Type B pancreatic cell (in vitro differentiated cells): ENCODE data around the gene C1orf87. TPM values are rescaled to one million over a fixed set of nuclear protein-coding genes. Genes with fewer than 3 reads are reported as not detected.

Experiments used
- DNase-seq: peaks from one replicate; pipeline ENCODE4 v3.0.0; 2021; ENCODE audit warnings: mixed read lengths; ENCODE audit not compliant: unreplicated experiment; ENCODE audit errors: extremely low spot score
- H3K27ac Mint-ChIP-seq: 2 replicates; pipeline ENCODE4 v1.8.0; 2021; ENCODE audit warnings: mild to moderate bottlenecking, mixed read lengths
- H3K27me3 Mint-ChIP-seq: 2 replicates; pipeline ENCODE4 v1.8.0; 2021; ENCODE audit warnings: mixed read lengths
- H3K36me3 Mint-ChIP-seq: 2 replicates; pipeline ENCODE4 v1.8.0; 2021; ENCODE audit warnings: mixed read lengths
- H3K4me1 Mint-ChIP-seq: one replicate; pipeline ENCODE4 v1.8.0; 2021; ENCODE audit warnings: mixed read lengths; ENCODE audit not compliant: unreplicated experiment
- H3K4me3 Mint-ChIP-seq: 2 replicates; pipeline ENCODE4 v1.8.0; 2021; ENCODE audit warnings: mild to moderate bottlenecking, mixed read lengths
- H3K9me3 Mint-ChIP-seq: 2 replicates; pipeline ENCODE4 v1.8.0; 2021; ENCODE audit warnings: mixed read lengths
- total RNA-seq: library from RNA; stranded (reverse); gene quantifications from 2 replicates; pipeline ENCODE4 v1.2.1, GENCODE V29; 2021; ENCODE audit warnings: low replicate concordance
- TF ChIP-seq, protein P1 (sequence below): fragments of 200-600 bp; sonication (generic); conservative IDR thresholded peaks from 2 replicates; pipeline ENCODE4 v1.5.0; 2021; ENCODE audit warnings: antibody characterized with exemption, mild to moderate bottlenecking

The C1orf87 gene
- total RNA-seq, 1 donor from 2014 or later: not detected

DNA sequence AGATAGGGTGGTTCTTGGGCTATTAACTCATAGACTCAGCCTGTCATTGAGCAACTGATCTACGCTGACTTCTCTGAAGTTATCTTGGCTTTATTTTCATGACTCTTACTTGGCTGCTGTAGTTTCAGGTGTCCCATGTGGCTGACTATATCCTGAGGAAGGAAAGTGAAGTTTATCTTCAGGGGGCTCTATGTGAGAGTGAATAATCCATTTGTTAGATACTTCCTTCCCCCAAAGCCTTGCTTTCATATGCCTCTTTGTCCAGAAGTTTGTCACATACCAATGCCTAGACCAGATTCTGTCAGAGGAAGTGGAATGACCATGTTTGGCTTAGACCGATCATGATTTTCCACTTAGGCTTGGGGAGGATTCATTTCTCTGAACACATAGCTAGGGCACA is 27.9 kb upstream of the C1orf87 start:
- DNase-seq: no peak
- Mint-ChIP-seq H3K4me3 (no peak overlapping the region), H3K27ac (no peak overlapping the region), H3K36me3 (no peaks in the 10 kb centered on the region), H3K4me1 (no peaks in the 10 kb centered on the region), H3K9me3 (no peaks in the 10 kb centered on the region), H3K27me3 (peaks cover 5% of the 10 kb centered on the region)
- TF ChIP-seq, protein P1, sequence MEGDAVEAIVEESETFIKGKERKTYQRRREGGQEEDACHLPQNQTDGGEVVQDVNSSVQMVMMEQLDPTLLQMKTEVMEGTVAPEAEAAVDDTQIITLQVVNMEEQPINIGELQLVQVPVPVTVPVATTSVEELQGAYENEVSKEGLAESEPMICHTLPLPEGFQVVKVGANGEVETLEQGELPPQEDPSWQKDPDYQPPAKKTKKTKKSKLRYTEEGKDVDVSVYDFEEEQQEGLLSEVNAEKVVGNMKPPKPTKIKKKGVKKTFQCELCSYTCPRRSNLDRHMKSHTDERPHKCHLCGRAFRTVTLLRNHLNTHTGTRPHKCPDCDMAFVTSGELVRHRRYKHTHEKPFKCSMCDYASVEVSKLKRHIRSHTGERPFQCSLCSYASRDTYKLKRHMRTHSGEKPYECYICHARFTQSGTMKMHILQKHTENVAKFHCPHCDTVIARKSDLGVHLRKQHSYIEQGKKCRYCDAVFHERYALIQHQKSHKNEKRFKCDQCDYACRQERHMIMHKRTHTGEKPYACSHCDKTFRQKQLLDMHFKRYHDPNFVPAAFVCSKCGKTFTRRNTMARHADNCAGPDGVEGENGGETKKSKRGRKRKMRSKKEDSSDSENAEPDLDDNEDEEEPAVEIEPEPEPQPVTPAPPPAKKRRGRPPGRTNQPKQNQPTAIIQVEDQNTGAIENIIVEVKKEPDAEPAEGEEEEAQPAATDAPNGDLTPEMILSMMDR: no peak

DNA sequence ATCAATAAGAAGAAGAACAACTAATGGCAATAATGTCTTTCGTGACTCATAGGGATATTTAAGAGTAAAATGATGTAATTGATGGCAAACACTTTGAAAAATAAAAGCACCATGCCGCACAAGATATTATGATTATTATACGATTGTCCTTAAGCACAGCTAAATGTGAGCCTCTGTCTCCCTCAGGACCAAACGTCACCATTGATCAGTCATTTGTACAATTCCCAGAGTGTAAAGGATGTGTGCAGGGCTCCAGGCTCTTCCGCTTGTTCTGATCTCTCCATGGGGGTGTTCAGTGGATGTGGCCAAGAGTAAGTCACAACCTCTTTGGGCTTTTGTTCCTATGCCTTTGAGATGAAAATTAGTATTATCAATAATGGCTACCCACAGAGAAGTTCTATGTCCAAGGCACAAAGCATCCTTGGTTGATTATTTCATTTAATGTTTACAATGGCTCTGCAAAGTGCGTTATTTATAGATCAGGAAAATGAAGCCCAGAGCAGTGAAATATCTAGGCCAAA is 17.7 kb upstream of the C1orf87 start:
- Mint-ChIP-seq H3K4me1 (no peaks in the 10 kb centered on the region), H3K9me3 (no peaks in the 10 kb centered on the region), H3K27me3 (peaks cover 11% of the 10 kb centered on the region), H3K36me3 (no peaks in the 10 kb centered on the region), H3K4me3 (no peak overlapping the region), H3K27ac (no peak overlapping the region)
- no peak for DNase-seq
- TF ChIP-seq, protein P1: no peak

DNA sequence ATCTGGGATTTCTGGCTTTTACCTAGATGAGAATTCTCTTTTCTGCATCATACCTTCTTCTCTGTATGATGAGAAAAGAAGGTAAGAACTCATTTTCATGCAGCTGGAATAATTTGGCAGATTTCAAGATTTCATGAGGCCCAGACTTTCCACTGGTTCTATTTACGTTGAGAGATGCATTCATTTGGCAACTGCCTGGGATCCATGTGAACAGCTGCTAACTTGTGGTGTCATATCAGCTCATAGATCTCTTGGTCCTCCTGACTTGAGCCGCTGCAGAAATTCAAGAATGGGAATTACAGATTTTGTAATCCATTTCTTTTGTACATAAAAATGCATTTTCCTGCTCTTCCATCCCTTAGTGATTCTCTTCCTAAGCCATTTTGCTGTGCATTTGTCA is 17.1 kb upstream of the C1orf87 start:
- H3K27me3 Mint-ChIP-seq: peaks cover 11% of the 10 kb centered on the region
- TF ChIP-seq, protein P1: no peak
- H3K27ac Mint-ChIP-seq: no peak overlapping the region
- no peaks in the 10 kb centered on the region for H3K36me3 Mint-ChIP-seq
- no peaks in the 10 kb centered on the region for H3K9me3 Mint-ChIP-seq
- DNase-seq: no peak
- no peak overlapping the region for H3K4me3 Mint-ChIP-seq
- no peaks in the 10 kb centered on the region for H3K4me1 Mint-ChIP-seq

DNA sequence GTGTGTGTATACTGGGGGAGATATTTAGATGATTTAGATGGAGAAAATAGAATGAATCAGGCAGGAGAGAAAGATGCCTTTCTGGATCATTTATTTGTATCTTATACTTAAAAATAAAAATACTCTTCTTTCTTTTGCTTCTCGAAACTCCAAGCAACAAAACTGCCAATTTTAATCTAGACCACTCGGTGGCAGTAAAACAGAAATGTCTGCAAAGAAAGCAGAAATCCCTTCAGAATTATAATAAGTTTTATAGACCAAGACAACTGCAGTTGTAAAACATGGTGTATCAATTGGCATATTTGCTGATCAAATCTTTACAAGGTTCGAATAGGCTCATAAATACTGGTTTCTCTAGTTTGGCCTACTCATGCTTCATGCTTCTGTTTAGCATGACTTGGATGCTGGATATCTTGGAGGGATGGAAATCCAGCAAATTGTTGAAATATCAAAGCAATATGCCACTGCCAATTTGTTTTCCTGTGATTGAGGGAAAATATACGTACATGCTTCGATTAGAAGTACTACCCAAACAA is 15.1 kb upstream of the C1orf87 start:
- peaks cover 13% of the 10 kb centered on the region for H3K27me3 Mint-ChIP-seq
- H3K9me3 Mint-ChIP-seq: no peaks in the 10 kb centered on the region
- H3K27ac Mint-ChIP-seq: no peak overlapping the region
- no peak overlapping the region for H3K4me3 Mint-ChIP-seq
- TF ChIP-seq, protein P1: peak; percentile 48
- no peaks in the 10 kb centered on the region for H3K4me1 Mint-ChIP-seq
- DNase-seq: no peak
- no peaks in the 10 kb centered on the region for H3K36me3 Mint-ChIP-seq

DNA sequence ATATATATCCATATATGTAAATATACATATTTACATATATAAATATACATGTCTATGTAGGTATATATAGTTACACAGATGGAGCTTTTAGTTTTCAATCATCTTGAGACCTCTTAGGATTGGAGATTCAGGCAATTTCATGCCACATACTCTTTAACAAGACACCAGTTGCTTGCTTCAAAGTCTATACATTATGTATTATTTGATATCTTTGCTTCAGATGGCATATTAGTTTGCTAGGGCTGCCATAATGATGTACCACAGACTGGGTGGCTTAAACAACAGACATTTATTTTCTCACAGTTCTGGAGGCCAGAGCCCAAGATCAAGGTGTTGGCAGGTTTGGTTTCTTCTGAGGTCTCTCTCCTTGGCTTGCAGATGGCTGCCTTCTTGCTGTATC is 14.1 kb upstream of the C1orf87 start:
- TF ChIP-seq, protein P1: no peak
- no peaks in the 10 kb centered on the region for H3K4me1 Mint-ChIP-seq
- no peak for DNase-seq
- H3K4me3 Mint-ChIP-seq: no peak overlapping the region
- no peaks in the 10 kb centered on the region for H3K9me3 Mint-ChIP-seq
- peaks cover 13% of the 10 kb centered on the region for H3K27me3 Mint-ChIP-seq
- H3K27ac Mint-ChIP-seq: no peak overlapping the region
- H3K36me3 Mint-ChIP-seq: no peaks in the 10 kb centered on the region

DNA sequence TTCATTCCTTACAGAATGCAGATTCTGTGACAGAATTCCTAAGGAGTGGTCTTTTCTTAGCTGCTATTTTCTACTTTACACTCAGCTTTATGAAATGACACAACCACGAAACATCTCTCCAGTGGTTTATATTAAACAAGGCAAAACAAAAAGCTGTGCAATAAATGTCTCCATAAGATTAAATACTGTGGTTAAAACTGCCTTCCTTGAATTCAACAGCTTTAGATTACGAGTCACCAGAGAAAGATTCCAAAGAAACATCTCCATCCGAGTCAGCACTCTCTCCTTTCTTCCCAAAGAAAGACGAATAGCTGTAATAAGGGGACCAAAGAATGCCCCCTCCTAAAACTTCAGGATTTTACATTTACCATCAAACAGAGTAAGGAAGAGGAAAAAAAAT is 4.6 kb upstream of the C1orf87 start:
- DNase-seq: no peak
- H3K27ac Mint-ChIP-seq: no peak overlapping the region
- H3K9me3 Mint-ChIP-seq: no peaks in the 10 kb centered on the region
- H3K4me1 Mint-ChIP-seq: peaks cover 15% of the 10 kb centered on the region
- H3K27me3 Mint-ChIP-seq: peaks cover 33% of the 10 kb centered on the region
- no peaks in the 10 kb centered on the region for H3K36me3 Mint-ChIP-seq
- H3K4me3 Mint-ChIP-seq: no peak overlapping the region
- TF ChIP-seq, protein P1: no peak
